HL-60/S4 (cell line): Measurements from ENCODE around the gene KRT73.

Experiments
- in situ Hi-C: fragments of 300-500 bp; cut with MboI; formaldehyde crosslinking; loops from 2 replicates; pipeline ENCODE4 v1.14.3; 2022; ENCODE audit warnings: low sequenced_read_pairs

The KRT73 gene

GRCh38 chr12:52627395-52628110, 9.2 kb upstream of the KRT73 start:
- in situ Hi-C loops: no loop called here

DNA sequence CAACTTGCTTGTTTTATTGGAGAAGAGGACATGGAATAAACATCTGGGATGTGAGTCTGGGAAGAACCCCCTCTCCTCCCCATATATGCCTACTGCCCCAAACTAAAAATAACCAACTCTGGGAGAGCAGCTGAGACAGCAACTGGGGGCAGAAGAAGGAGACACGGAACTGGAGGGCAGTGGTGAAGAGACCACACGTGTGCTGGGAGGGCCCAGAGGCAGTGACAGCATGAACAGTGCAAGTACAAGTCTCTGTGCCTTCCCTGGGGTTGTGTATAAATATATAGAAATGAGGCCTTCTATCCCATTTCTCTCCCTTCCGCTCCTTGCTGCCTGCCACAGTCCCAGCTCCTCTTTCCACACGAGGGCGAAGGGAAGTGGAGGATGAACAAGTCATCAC, 4.0 kb upstream of the KRT73 start:
- in situ Hi-C loops: no loop called here

GRCh38 chr12:52618866-52619265, 507 bp upstream of the KRT73 start:
- in situ Hi-C loops: no loop called here

DNA sequence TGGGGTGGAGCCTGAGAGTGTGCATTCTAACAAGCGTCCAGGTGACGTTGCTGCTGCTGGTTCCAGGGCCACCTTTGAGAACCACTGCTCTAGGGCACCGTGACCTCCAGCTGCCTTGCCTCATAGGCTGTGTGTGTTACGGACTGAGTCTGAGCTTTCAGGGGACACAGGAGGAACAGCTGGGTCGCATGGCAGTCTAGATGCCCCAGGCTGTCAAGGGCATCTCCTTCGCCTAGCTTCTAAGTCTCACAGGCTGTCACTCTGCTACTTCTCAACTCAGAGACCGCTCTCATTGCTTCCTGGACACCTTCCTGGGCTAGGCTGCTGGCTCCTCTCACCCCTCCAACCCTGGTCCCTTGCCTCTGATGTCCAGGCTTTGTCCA, 965 bp downstream of the KRT73 start:
- in situ Hi-C loops: no loop called here

GRCh38 chr12:52616680-52617402, 1.5 kb downstream of the KRT73 start:
- in situ Hi-C loops: no loop called here

GRCh38 chr12:52615912-52616311, 2.4 kb downstream of the KRT73 start:
- in situ Hi-C loops: no loop called here

DNA sequence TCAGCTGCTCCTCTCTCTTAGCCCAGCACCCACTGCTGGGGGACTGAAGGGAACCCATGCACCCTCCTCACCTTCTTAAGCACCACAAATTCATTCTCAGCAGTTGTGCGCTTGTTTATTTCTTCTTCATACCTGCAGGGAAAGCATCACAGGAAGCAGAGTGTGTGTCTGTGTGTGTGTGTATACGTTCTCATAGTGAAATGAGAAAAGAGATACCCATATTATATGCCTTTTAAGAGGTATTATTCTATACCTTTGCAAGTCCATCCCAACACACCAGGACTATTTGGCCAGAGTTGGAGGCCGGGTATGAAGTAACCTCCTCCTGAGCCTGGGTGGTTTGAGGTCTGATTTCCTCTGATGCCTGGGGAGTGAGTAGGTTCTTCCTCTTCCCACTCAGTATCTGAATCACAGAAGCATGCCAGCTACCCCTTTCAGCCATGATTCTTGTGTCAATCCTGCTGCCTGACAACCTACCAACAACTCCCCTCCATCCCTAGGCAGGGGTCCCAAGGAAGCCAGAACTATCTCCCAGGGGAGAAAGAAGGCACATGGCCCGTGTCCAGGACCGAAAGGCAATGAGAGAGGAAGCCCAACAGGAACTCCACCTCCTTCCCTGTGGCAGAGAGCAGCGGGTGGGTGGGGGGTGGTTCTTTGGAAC, 3.0 kb downstream of the KRT73 start:
- in situ Hi-C loops: no loop called here

- in situ Hi-C loops: no loop called here
Observed at GRCh38 chr12:52614381-52615207, 3.8 kb downstream of the KRT73 start.

DNA sequence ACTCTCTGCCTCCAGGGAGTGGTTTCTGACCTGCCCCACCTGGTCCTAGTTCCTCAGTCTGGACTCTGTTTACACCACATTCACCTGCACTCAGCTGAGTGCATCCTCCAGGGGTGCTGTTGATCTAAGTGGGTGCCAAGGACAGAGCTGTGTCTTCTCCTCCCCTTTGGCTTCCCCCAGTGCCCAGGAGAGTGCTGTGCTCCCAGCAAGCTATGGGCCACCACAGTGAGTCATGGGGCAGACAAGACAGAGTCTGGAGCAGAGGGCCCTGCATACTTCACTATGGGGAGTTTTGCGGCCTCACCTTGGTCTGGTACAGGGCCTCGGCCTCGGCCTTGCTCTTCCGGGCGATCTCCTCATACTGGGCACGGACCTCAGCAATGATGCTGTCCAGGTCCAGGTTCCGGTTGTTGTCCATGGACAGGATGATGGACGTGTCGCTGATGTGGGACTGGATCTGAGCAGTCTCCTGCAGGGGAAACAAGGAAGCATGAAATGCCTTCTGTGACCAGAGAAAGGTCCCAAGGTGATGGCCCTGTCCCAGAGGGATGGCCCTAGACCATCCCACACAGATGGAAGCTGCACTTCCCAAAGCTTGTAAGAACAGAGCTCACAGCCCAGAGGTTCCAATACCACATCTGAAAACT, 4.9 kb downstream of the KRT73 start:
- in situ Hi-C loops: no loop called here

GRCh38 chr12:52612431-52613383, 5.7 kb downstream of the KRT73 start:
- in situ Hi-C loops: no loop called here

GRCh38 chr12:52611080-52611468, 7.3 kb downstream of the KRT73 start:
- in situ Hi-C loops: no loop called here

- in situ Hi-C loops: no loop called here
Observed at GRCh38 chr12:52608826-52609630, 9.3 kb downstream of the KRT73 start.

DNA sequence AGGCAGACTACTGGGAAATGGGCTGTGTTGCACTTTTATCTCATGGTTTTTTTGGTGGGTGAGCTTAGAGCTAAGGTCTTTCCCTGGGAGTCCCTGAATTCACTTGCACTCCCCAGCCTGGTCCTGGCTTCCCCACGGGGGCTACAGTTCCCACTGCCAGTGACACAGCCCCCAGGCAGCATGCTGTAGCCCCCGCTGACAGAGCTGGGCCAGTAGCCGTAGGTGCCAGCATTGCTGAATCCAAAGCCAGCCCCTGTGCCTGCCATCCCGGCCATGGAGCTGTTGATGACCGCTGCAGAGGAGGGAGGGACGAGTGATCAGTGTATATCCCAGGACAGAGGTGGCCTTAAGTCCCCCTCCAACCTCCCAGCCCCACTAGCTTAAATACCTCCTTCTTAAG, 10.2 kb downstream of the KRT73 start:
- in situ Hi-C loops: no loop called here

DNA sequence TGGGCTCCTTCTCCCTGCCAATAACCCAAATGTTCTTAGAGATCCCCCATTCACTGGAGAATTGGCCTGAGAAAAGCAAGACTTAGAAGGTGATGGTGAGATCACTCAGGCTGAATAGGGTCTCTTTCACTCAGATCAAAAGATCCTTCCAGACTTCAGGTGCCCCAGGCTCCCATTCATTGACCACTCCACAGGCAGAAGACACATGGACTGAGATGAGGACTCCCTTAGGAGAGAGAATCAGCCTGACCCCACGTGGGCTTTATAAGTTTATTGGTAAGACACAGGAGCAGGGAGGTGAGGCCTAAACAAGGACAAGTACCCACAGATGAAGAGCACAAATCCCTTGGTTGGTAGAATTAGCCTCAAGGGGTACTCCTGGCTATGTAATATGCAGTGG, 11.0 kb downstream of the KRT73 start:
- in situ Hi-C loops: no loop called here

- in situ Hi-C loops: no loop called here
Observed at GRCh38 chr12:52606581-52607218, 11.7 kb downstream of the KRT73 start.

GRCh38 chr12:52606096-52606495, 12.3 kb downstream of the KRT73 start:
- in situ Hi-C loops: no loop called here

DNA sequence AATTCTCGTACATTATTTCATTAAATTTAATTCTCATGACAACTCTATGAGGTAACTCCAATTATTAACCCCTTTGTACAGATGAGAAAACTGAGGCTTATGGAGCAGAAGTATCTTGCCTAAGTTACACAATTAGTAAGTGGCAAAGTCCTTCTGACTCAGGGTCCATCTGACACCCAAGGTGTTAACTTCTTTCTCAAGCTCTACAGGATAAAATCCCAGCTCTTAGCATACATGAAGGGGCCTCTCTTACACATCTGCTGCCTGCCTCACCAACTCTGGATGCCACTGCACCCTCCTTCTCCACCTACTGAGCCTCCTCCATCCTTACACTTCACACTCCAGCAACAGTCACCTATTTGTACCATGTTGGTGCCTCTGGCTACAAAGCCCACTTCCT, 12.8 kb downstream of the KRT73 start:
- in situ Hi-C loops: no loop called here

- in situ Hi-C loops: no loop called here
Observed at GRCh38 chr12:52604859-52605258, 13.5 kb downstream of the KRT73 start.
